Psoas muscle (tissue), 8 donors: ENCODE measurements around the gene COL25A1. TPM values are rescaled to one million over a fixed set of nuclear protein-coding genes. Genes with fewer than 3 reads are reported as not detected.

Source experiments
- ATAC-seq, 4 donors: fragments of 200-7000 bp; cut with Tn5 transposase; one replicate each; pipeline ENCODE4 v1.9.1; 2020; ENCODE audit warnings: moderate library complexity in 3 of 4, mild to moderate bottlenecking in 2 of 4
- DNase-seq, 2 donors: peaks; one replicate each; pipeline ENCODE4 v3.0.0-alpha.2; 2020
- H3K27ac ChIP-seq: fragments of 200-600 bp; one replicate; pipeline ENCODE4 v1.8.0; 2022
- H3K27me3 ChIP-seq, 3 donors: fragments of 200-600 bp in 1 of 3; one replicate each; pipeline versions ENCODE4 v1.6.1 to v1.8.0; 2013 to 2022; ENCODE audit warnings: low read length in 2 of 3, mild to moderate bottlenecking in 2 of 3, moderate library complexity in 1 of 3; ENCODE audit not compliant: insufficient read depth in 3 of 3
- H3K36me3 ChIP-seq, 2 donors: fragments of 200-600 bp in 1 of 2; one replicate each; pipeline versions ENCODE4 v1.6.1 to v1.8.0; 2013 to 2022; ENCODE audit warnings: low read depth in 1 of 2, mild to moderate bottlenecking in 1 of 2, moderate library complexity in 1 of 2; ENCODE audit not compliant: insufficient read depth in 1 of 2
- H3K4me1 ChIP-seq: fragments of 200-600 bp; one replicate; pipeline ENCODE4 v1.8.0; 2022
- H3K4me3 ChIP-seq: fragments of 200-600 bp; one replicate; pipeline ENCODE4 v1.8.0; 2022; ENCODE audit warnings: mild to moderate bottlenecking
- H3K9me3 ChIP-seq: fragments of 200-600 bp; one replicate; pipeline ENCODE4 v1.8.0; 2022
- CTCF ChIP-seq: fragments of 200-600 bp; IDR thresholded peaks from one replicate; pipeline ENCODE4 v1.8.0; 2022; ENCODE audit warnings: antibody characterized with exemption
- WGBS, 3 donors: extraction: QIAGEN DNeasy Blood & Tissue Kit; methylation state at CpG; one replicate each; pipeline versions ENCODE4 v1.1.6 to v1.1.7; 2013; 5-methylcytosine and 5-hydroxymethylcytosine counted together
- intact Hi-C, 2 donors: fragments of 100-400 bp; cut with DNase I; formaldehyde crosslinking; loops; one replicate each; pipeline versions ENCODE4 v1.11.0 to v1.14.2; 2022
- polyA plus RNA-seq, 3 donors: library from polyadenylated mRNA; stranded (reverse); fragments of 200-250 nt; gene quantifications; one replicate each; pipeline ENCODE4 v1.2.3, GENCODE V29; 2013
- total RNA-seq, 4 donors: library from RNA; stranded (reverse); fragmentation: NEBNext Ultra II Directional in 2 of 4; extraction: Animal tissue kit (Norgen Biotek cat#: 25700) in 2 of 4; gene quantifications; one replicate each; pipeline versions ENCODE4 v1.2.1 to v1.2.4, GENCODE V29; 2021 to 2023
- donor health status: healthy with polysubstance abuse.
- donor health status: DM: no; HTN: no; CAD: no; lungs with moderate emphysema.
- donor health status: Bipolar disorder and iron deficiency.
- donor health status: healthy.
- donor health status: DM: yes; HTN: yes; CAD: no.
- donor health status: DM: no; HTN: no; CAD: no.
- donor health status: DM: no; HTN: no; CAD: no.
- donor health status: DM: yes; HTN: yes; CAD: no.

The COL25A1 gene
- total and polyA plus RNA-seq, 7 donors = 0.14 to 1.5 (median 0.36) TPM

GRCh38 chr4:109014593-109015412, 287.7 kb downstream of the COL25A1 start:
- intact Hi-C loops = no loop called here

GRCh38 chr4:109012286-109012880, 290.1 kb downstream of the COL25A1 start:
- ATAC-seq (no peak), DNase-seq (no peak)
- no peaks in the 10 kb centered on the region for H3K27me3 ChIP-seq
- no peak for TF ChIP-seq CTCF
- no peak overlapping the region for H3K27ac ChIP-seq
- no peak overlapping the region for H3K4me3 ChIP-seq
- WGBS, 3 donors = 94 to 97% (median 97%) methylated on average over 28 to 37 of the region's 37 CpGs
- intact Hi-C loops = no loop called here
- no peaks in the 10 kb centered on the region for H3K36me3 ChIP-seq
- H3K4me1 ChIP-seq = peaks cover 12% of the 10 kb centered on the region
- no peaks in the 10 kb centered on the region for H3K9me3 ChIP-seq

More at GRCh38 chr4:109014593-109015412, 287.7 kb downstream of the COL25A1 start:
- no peaks in the 10 kb centered on the region for H3K9me3 ChIP-seq
- no peaks in the 10 kb centered on the region for H3K27me3 ChIP-seq
- no peak overlapping the region for H3K4me3 ChIP-seq
- no peak for TF ChIP-seq CTCF
- 89 to 93% (median 91%) methylated on average over 11 of the region's 11 CpGs for WGBS, 3 donors
- H3K36me3 ChIP-seq = no peaks in the 10 kb centered on the region
- peaks cover 12% of the 10 kb centered on the region for H3K4me1 ChIP-seq
- ATAC-seq = no peak
- H3K27ac ChIP-seq = no peak overlapping the region
- no peak for DNase-seq

GRCh38 chr4:109011241-109012026, 291.0 kb downstream of the COL25A1 start:
- DNase-seq = no peak
- ATAC-seq = peak in 2 of 4 donors; percentile 26 to 32
- H3K27me3 ChIP-seq = no peaks in the 10 kb centered on the region
- no peak for TF ChIP-seq CTCF
- no peaks in the 10 kb centered on the region for H3K36me3 ChIP-seq
- WGBS, 3 donors = 60 to 96% (median 65%) methylated on average over 3 of the region's 3 CpGs
- no peak overlapping the region for H3K4me3 ChIP-seq
- H3K9me3 ChIP-seq = no peaks in the 10 kb centered on the region
- intact Hi-C loops = no loop called here
- H3K4me1 ChIP-seq = peaks cover 12% of the 10 kb centered on the region
- no peak overlapping the region for H3K27ac ChIP-seq

GRCh38 chr4:109010521-109010920, 291.9 kb downstream of the COL25A1 start:
- no peak for TF ChIP-seq CTCF
- intact Hi-C loops = no loop called here
- Histone ChIP-seq H3K4me3 (no peak overlapping the region), H3K27me3 (no peaks in the 10 kb centered on the region), H3K36me3 (no peaks in the 10 kb centered on the region), H3K27ac (peak overlapping the region; percentile 5), H3K4me1 (peaks cover 12% of the 10 kb centered on the region), H3K9me3 (no peaks in the 10 kb centered on the region)
- no peak for DNase-seq
- 24 to 36% (median 31%) methylated on average over 2 of the region's 2 CpGs for WGBS, 3 donors
- ATAC-seq = peak in 3 of 4 donors; percentile 72 to 87 (median 74)
